Ramos (cell line): Measurements from ENCODE around the gene EFNA1.

Source experiments
- in situ Hi-C: fragments of 300-500 bp; cut with MboI; formaldehyde crosslinking; loops from one replicate; pipeline ENCODE4 v1.14.3; 2022; ENCODE audit warnings: low sequenced_read_pairs; ENCODE audit not compliant: unreplicated experiment

Gene EFNA1

DNA sequence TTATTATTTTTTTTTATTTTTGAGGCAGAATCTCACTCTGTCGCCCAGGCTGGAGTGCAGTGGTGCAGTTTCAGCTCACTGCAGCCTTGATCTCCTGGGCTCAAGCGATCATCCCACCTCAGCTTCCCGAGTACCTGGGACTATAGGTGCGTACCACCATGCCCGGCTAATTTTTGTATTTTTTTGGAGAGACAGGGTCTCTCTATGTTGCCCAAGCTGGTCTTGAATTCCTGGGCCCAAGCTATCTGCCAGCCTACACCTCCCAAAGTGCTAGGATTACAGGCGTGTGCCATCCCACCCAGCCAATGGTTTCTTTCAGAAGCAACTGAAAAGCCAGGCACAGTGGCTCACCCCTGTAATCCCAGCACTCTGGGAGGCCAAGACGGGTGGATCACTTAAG, 43.1 kb downstream of the EFNA1 start:
- in situ Hi-C loops = no loop called here

DNA sequence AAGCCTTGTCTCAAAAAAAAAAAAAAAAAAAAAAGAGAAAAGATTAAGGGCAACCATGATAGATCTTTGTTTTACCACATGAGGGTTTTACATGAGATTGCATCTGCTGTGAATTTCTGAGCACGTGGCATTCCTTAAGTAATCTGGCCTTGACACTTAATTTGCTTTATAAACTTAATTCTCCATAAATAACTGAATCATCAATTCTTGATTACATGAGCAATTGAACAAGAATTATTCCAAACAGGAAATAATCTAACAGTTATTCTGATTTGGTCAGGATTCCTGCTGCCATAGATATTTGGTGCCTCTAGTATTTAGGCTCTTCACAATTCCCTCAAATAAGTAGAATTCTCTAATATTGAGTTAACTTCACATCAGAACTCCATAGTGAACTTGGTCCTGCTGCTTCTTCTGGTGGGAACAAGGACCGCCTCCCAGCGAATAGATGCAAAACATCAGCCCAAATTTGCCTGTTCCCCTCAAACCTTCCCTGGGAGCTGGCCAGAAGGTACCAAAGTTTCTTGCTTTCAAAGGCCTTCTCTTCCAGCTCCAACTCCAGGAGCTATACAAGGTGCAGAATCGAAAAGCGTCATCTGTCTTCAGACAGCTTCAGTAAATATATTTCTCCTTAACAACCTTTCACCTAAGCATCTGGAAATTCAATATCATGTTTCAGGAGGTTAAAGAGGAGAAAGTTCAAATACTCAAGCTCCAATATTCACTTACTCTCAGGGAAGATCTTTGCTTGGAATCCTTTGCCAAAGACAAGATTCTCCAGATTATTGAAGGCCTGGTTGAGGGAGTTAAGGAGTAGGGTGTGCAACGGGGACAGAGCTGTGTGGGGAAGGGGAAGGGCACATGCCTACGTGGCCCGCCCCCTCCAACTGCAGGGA, 44.4 kb downstream of the EFNA1 start:
- in situ Hi-C loops = no loop called here

DNA sequence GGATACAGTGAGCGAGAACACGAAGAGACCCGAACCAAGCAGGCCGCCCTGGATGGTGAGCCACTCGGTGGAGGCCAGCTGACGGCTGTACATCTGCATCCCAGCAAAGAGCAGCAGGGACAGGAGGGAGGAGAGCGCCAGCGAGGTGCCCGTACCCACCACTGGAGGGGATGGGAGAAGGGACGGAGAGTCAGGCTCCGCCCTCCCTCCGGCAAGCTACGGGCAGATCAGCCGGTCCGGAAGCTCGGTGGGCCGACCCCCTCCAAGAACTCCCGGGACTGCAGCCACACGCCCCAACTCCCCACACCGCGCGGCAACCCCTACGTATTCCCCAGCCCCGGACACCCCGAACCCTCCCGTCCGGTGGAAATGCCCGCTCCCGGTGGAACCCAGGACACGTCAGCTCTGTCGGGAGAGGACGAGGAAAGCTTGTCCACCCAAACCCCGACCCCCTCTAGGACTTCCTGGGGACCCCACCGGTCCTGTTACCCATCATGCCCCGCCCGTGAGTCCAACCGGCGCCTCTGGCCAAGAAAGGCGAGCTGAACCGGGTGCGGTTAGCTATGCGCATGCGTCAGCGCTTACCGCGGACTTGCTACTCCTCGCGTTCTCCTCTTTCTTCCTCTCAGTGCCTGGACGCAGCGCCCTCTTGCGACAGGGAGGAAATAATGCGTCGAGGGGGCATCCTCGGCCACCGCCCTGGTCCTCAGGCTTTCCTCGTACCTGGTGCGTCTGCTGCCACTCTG, 45.2 kb downstream of the EFNA1 start, which contains the start of gene KRTCAP2:
Gene KRTCAP2 (minus strand): TSS at position 573 of the 746 bp plus-strand sequence. CDS start 80 bp downstream, at position 493.
- in situ Hi-C loops = no loop called here

DNA sequence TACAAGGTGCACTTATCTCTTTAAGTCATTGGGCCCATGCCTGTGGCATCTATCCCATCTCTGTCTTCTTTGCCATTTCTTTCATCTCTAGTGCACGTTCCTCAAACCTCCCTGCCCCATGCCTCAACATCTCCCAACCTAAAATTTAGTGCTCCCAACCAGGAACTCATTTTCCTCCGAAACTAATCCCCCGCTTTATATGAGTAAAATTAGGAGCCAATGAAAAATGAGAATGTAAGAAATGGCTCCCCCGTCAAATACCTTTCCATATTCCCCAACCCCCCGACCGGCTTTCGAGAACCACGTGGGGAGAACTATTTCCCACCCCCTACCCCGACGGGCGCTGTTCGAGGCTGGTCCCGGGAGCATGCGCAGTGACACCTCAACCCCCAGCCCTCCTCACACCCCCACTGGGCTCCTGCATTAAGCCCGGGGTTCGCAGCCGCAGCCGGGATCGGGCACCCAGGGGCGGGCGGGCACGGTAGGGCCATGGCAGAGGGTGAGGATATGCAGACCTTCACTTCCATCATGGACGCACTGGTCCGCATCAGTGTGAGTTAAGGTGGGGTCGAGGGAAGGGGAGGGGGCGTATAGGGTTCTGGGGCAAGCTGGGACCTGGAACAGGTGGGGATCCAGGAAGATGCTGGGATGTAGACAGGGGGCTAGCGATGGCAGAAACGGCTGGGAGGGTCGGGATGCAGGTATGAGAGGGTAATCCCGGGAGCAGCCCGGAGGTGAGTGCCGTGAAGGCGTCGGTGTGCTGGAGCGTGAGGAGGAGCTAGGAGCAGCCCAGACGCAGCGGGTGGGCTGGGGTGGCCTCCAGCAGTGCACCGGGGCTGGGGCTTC, 46.0 kb downstream of the EFNA1 start, which contains the start of gene TRIM46:
Gene TRIM46 (plus strand): TSS at position 372 of the 846 bp plus-strand sequence. CDS start 118 bp downstream, at position 490.
- in situ Hi-C loops = no loop called here

DNA sequence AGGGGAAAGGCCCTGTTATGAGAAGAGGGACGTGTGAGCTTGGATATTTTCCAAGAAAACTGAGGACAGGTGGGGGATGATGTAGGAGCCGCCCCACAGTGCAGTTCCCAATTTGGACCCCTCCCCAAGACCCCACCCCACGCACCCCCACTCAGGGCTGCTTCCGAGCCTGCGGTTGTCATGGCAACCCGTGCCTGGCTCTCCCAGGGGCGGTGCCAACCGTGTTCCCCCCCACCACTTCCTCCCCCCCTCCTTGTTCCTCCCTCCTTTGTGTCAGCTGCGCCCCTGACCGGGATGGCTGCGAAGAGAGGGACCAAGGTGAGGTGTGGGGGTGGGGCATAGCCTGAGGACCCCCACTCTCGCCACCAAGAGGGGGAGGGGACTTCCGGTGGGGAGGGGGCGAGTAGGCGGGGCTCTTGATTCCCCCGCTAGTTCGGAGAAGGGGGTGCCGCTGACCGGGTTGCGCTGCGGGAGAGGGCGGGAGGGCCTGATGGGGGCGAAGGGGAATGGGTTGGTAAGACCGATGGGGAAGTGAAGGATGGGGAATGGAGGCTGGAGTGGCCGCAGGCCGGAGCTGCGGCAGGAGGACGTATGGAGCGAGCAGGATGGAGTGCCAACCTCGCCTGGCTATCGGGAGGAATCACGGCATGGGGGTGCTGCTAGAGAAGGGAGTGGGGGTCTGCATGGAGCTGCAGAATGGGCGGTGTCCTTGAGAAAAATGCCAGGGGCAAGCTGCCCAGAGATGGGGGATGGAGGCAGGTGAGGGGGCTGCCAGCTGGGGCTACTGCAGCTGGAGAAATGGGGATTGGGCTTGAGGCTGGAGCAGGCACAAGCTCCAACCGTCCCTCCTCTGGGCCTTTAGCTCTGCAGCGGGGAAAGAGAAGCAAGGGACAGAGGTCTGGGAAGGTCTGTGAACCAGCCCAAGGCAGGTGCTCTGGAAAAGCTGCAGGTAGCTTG, 46.9 kb downstream of the EFNA1 start:
- in situ Hi-C loops = no loop called here

DNA sequence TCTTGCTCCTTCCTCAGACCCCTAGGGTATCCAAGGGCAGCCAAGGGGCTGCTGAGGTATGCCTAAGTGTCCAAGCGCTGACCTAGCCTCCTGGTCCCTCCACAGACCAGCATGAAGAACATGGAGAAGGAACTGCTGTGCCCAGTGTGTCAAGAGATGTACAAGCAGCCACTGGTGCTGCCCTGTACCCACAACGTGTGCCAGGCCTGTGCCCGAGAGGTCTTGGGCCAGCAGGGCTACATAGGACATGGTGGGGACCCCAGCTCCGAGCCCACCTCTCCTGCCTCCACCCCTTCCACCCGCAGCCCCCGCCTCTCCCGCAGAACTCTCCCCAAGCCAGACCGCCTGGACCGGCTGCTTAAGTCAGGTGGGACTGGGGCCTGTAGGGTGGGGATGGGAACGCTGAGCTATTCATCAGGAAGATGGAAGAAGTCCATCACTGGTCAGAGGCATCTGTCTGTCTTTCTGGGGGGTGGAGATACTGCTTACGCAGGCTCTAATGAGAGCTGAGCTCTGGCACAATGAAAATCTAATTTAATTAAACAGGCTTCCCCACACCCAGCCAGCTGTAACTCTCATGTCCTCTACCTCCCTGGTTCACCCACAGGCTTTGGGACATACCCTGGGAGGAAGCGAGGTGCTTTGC, 47.7 kb downstream of the EFNA1 start:
- in situ Hi-C loops = no loop called here

DNA sequence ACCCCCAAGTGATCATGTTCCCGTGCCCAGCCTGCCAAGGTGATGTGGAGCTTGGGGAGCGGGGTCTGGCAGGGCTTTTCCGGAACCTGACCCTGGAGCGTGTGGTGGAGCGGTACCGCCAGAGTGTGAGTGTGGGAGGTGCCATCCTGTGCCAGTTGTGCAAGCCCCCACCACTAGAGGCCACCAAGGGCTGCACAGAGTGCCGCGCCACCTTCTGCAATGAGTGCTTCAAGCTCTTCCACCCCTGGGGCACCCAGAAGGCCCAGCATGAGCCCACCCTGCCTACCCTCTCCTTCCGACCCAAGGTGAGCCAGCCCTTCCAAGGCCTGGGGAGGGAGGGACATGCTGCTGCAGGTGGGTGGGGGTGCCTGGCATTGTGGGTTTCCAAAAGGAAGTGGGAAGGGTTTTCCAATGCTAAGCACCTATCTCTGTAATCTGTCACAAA, 48.3 kb downstream of the EFNA1 start:
- in situ Hi-C loops = no loop called here

DNA sequence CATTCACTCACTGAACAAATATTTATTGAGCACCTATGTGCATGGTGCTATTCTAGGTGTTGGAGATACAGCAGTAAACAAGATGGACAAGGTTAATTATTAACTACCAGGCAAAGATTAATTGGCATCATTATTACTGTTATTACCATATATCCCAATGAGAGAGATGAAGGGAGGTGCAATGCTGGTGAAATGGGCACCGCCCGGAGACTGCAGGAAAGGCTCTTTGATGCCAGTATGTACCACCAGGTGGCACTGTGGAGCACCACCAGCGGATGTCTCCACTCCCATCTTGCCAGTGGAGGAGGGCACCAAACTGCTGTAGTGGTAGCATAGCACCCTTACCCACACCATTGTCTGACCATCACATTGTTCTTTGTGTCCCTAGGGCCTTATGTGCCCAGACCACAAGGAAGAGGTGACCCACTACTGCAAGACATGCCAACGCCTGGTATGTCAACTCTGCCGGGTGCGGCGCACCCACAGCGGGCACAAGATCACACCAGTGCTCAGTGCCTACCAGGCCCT, 48.9 kb downstream of the EFNA1 start:
- in situ Hi-C loops = no loop called here

DNA sequence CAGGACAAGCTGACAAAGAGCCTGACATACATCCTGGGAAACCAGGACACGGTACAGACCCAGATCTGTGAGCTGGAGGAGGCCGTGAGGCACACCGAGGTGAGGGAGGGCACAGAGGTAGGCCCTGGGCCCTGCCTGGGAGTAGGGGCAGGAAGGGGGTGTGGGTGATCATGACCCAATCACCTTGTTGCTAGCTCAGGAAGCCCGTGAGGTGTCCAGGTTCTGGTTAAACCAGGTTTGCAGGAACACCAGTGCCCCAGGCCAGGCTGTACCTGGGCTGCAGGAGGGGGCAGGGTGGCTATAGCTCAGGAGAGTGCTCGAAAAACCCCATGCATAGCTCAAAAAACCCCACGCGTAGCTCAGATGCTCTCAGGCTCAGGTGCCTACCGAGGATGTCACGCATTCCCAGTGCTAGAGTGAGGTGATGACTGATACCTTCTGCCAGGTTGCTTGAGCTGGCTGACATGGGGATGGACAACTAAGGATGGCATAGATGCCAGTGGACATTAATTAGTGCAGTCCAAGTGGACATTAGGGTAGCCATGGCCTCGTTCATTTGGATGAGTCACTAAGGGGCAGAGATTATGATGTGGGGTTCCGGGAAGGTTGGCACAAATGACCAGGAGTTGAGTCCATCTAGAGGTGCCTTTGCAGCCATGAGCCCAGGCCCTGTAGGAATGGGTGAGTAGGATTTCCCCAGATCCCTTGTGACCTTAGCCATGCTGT, 49.7 kb downstream of the EFNA1 start:
- in situ Hi-C loops = no loop called here

DNA sequence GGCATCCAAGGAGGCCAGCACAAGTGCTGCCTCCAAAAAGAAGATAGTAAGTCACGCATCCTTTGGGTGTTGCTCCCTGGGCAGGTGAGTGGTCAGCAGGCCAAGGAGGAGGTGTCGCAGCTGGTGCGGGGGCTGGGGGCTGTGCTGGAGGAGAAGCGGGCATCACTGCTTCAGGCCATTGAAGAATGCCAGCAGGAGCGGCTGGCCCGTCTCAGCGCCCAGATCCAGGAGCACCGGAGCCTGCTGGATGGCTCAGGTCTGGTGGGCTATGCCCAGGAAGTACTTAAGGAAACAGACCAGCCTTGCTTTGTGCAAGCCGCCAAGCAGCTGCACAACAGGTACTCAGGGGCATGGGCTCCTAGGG, 50.2 kb downstream of the EFNA1 start:
- in situ Hi-C loops = no loop called here

DNA sequence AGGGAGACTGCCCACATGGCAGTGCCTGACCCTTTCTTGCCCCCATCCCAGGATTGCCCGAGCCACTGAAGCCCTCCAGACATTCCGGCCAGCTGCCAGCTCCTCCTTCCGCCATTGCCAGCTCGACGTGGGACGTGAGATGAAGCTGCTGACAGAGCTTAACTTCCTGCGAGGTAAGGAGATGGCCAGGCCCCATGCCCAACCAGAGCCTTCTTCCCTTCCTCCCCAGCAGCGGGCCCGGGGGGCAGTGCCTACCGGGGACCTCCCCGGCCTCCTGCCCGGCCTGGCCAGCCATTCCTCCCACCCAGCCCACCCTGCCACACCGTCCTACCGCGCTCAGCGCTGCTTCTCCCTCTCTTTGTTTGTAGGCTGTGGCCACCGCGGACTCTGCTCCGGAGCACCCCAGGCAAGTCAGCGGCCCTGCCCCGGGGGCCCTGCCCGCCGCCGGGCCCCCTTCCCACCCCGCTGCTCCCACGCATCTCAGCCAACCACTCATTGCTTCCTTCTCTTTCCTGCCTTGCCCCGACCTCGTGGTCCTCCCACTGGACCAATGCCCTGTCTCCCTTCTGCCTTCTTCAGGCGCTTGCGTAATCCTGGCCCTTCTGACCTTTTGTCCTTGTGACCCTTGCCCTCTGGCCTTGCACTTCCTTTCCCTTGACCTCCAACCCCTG, 50.9 kb downstream of the EFNA1 start:
- in situ Hi-C loops = no loop called here

DNA sequence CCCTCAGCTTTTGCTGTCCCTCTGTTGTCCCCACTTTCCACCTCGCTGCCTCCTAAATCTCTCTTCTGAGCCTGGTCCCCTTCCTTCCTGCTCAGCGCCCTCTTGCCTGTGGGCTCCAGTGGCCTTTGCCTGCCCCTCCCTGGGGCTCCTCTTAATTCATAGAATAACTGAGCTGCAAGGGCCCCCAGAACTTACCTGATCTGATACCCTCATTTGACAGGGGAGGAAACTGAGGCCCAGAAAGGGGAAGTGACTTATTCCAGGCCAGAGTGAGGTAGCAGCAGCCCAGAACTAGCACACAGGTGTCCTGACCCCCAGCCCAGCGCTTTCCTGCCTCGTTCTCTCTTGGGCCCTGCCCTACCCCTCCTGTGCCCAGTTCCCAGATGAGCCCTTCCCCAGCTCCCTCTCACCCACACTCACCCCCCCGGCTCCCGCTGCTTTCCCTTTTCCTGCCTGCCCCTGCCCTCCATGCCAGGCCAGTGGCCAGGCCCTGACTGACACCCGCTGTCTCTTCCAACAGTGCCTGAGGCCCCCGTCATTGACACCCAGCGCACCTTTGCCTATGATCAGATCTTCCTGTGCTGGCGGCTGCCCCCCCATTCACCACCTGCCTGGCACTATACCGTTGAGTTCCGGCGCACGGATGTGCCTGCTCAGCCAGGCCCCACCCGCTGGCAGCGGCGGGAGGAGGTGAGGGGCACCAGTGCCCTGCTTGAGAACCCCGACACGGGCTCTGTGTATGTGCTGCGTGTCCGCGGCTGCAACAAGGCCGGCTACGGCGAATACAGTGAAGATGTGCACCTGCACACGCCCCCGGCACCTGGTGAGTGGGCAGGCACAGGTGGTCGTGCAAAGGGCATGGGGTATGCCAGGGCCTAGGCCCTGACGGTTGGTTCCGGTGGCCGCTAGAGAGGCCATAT, 51.7 kb downstream of the EFNA1 start:
- in situ Hi-C loops = no loop called here

DNA sequence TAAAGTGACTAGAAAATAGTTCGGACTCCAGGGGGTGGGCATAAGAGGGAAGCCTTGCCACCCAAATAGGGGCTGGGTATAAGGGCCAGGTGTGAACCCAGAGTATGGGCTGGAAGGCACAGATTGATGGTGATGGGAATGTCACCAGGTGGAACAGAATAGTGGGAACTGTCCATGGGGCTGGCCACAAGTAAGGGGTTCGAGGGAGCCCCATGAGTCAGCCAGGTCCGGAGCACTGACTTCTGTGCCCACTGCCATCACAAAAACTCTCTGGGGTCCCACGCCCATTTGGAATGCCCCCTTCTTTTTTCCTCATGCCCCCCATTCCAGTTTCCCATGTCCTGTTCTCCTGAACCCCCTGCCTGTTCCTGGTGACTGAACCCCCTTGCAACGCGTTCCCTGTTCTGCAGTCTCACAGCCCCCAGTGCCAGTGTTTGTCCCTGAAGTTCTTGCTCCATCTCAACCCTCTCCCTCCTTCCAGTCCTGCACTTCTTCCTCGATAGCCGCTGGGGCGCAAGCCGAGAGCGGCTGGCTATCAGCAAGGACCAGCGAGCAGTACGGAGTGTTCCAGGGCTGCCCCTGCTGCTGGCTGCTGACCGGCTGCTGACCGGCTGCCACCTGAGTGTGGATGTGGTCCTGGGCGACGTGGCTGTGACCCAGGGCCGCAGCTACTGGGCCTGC, 53.8 kb downstream of the EFNA1 start:
- in situ Hi-C loops = no loop called here

DNA sequence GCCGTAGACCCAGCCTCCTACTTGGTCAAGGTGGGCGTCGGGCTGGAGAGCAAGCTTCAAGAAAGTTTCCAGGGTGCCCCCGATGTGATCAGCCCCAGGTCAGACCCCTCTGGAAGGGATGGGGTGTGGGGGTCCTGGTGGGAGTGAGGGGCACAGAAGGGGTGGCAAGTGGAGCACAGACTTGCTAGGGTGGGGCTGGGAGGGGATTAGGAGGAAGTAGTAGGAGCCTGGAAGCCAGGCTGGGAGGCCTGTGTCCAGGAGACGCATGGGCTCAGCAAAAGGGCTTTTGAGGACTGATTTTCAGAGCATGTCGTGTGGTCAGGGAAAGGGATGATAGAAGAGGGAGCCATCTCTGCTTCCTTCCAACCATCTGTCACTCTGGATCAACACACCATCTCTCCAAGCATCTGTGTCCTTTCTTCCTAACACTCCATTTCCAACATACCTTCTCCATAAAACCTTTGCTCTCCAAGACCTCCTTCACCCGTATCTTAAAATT, 54.4 kb downstream of the EFNA1 start:
- in situ Hi-C loops = no loop called here

DNA sequence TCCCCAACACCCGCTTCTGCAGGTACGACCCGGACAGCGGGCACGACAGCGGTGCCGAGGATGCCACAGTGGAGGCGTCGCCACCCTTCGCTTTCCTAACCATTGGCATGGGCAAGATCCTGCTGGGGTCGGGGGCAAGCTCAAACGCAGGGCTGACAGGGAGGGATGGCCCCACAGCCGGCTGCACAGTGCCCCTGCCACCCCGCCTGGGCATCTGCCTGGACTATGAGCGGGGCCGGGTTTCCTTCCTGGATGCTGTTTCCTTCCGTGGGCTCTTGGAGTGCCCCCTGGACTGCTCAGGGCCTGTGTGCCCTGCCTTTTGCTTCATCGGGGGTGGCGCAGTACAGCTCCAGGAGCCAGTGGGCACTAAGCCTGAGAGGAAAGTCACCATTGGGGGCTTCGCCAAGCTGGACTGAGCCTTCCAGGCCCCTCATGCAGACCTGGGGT, 56.1 kb downstream of the EFNA1 start:
- in situ Hi-C loops = no loop called here
